ENCODE measurements around the gene GLUD1. TPM values are rescaled to one million over a fixed set of nuclear protein-coding genes. Genes with fewer than 3 reads are reported as not detected.
"Not testable (repeated sequence)": the region's sequence is repeated elsewhere in the genome, so short reads cannot be mapped to it uniquely, and the experiment has no call there.

GLUD1 gene
- total RNA-seq (2014; rRNA removed) (67.9 and 75.9 TPM in 2 replicates), Bru-seq, nascent RNA (percentile 84 among the genes with signal in this experiment), BruChase-seq, experiment 1, labeled RNA remaining after a 6-hour chase (percentile 77 among the genes with signal in this experiment), BruChase-seq, experiment 2, labeled RNA remaining after a 2-hour chase (percentile 76 among the genes with signal in this experiment)
- long read RNA-seq, transcript GLUD1-201 (13 exons, 3,039 nt) = major isoform, 132 of 164 reads
- long read RNA-seq, partial matches to known transcripts = 24 of 164 reads
- long read RNA-seq, other reads (novel, unspliced or antisense) = 8 of 164 reads

- H3K36me3 ChIP-seq (ENCODE audit: low read depth, low read length) = 0 out of 2 replicates have a peak, but pooled peaks cover 2% of the 10 kb centered on the region
- peaks cover 8% of the 10 kb centered on the region for H4K20me1 ChIP-seq (ENCODE audit: low read length)
- DNase-seq (peak; percentile 84), ATAC-seq (peak; percentile 59)
- H3K27ac ChIP-seq (ENCODE audit: low read length) = peak within 1 kb of the TSS; percentile 84
- no TSS peak for BruUV-seq (replicated peaks)
- POLR2A ChIA-PET (ENCODE audit: unreplicated experiment) = no interaction called here
- no peaks in the 10 kb centered on the region for H3K9me3 ChIP-seq (ENCODE audit: low read length)
- H3F3A ChIP-seq (ENCODE audit: low read length, unreplicated experiment) = peaks cover 7% of the 10 kb centered on the region
- no peaks in the 10 kb centered on the region for H3K9me2 ChIP-seq (replicated peaks; ENCODE audit: low read length)
- peak within 1 kb of the TSS; percentile 89 for H3K9ac ChIP-seq (ENCODE audit: low read length)
- peaks cover 88% of the 10 kb centered on the region for H3K79me2 ChIP-seq (ENCODE audit: low read length)
- H3K4me1 ChIP-seq (ENCODE audit: insufficient read depth, low read length) = peaks cover 36% of the 10 kb centered on the region
- peak within 1 kb of the TSS; percentile 98 for H3K4me2 ChIP-seq (ENCODE audit: low read length)
- H2AFZ ChIP-seq (ENCODE audit: low read length) = peak within 1 kb of the TSS; percentile 57
- CTCF ChIA-PET = interaction anchor here (0.5 to 0.6 kb wide), 2 partner anchors 34 to 155 kb away, joined by 4 to 7 read pairs; no protein-coding TSS in a partner anchor
- H3K4me3 ChIP-seq (ENCODE audit: low read length) = peak within 1 kb of the TSS; percentile 90
- intact Hi-C loops (cut with micrococcal nuclease) = loop anchor here (5.0 kb wide), 1 partner anchor 87 kb away; no protein-coding TSS in a partner anchor
- no peaks in the 10 kb centered on the region for H3K27me3 ChIP-seq (ENCODE audit: low read length)
- no peak for TF ChIP-seq EZH2 (IDR thresholded peaks at IDR 0.05; ENCODE audit: low read length, unreplicated experiment)
- TF ChIP-seq EZH2phosphoT487 (IDR thresholded peaks at IDR 0.05; ENCODE audit: borderline replicate concordance, low read length) = no peak
- no peak for TF ChIP-seq CTCF (conservative IDR thresholded peaks at IDR 0.05; ENCODE audit: low read depth, low read length)
These were observed at the start of gene GLUD1, which contains the start of gene SHLD2 for GRCh38 chr10:87094373-87095235. Gene GLUD1, minus strand, starts transcription at chr10:87094843. Its CDS starts 74 bp downstream, at chr10:87094769. Gene SHLD2, plus strand, starts transcription at chr10:87095206. Its CDS starts 56,149 bp downstream, at chr10:87151355.

- H3K4me2 ChIP-seq (ENCODE audit: low read length); H3K9me2 ChIP-seq (replicated peaks; ENCODE audit: low read length); H3K27me3 ChIP-seq (ENCODE audit: low read length); H3K4me1 ChIP-seq (ENCODE audit: insufficient read depth, low read length); H3K36me3 ChIP-seq (ENCODE audit: low read depth, low read length); ATAC-seq; H2AFZ ChIP-seq (ENCODE audit: low read length); H3K4me3 ChIP-seq (ENCODE audit: low read length); H4K20me1 ChIP-seq (ENCODE audit: low read length); H3F3A ChIP-seq (ENCODE audit: low read length, unreplicated experiment); BruUV-seq (replicated peaks); intact Hi-C loops (cut with micrococcal nuclease); DNase-seq; H3K27ac ChIP-seq (ENCODE audit: low read length); CTCF ChIA-PET; H3K9ac ChIP-seq (ENCODE audit: low read length); H3K9me3 ChIP-seq (ENCODE audit: low read length); H3K79me2 ChIP-seq (ENCODE audit: low read length); POLR2A ChIA-PET (ENCODE audit: unreplicated experiment): not testable (repeated sequence)
These were observed 48.4 kb upstream of the GLUD1 start for GRCh38 chr10:87143109-87143418.

- H3K9ac ChIP-seq (ENCODE audit: low read length); H3F3A ChIP-seq (ENCODE audit: low read length, unreplicated experiment); H4K20me1 ChIP-seq (ENCODE audit: low read length); POLR2A ChIA-PET (ENCODE audit: unreplicated experiment); H3K9me2 ChIP-seq (replicated peaks; ENCODE audit: low read length); CTCF ChIA-PET; H3K79me2 ChIP-seq (ENCODE audit: low read length); intact Hi-C loops (cut with micrococcal nuclease); H3K4me1 ChIP-seq (ENCODE audit: insufficient read depth, low read length); H2AFZ ChIP-seq (ENCODE audit: low read length); H3K36me3 ChIP-seq (ENCODE audit: low read depth, low read length); H3K4me3 ChIP-seq (ENCODE audit: low read length); H3K9me3 ChIP-seq (ENCODE audit: low read length); BruUV-seq (replicated peaks); H3K27me3 ChIP-seq (ENCODE audit: low read length): not testable (repeated sequence)
- 0 out of 2 replicates have a peak overlapping the region, but pooled peaks have one; percentile 37 for H3K27ac ChIP-seq (ENCODE audit: low read length)
- peak overlapping the region; percentile 46 for H3K4me2 ChIP-seq (ENCODE audit: low read length)
- ATAC-seq (peak; percentile 83), DNase-seq (peak; percentile 66)
These were observed 47.8 kb upstream of the GLUD1 start for GRCh38 chr10:87142230-87143108.

GRCh38 chr10:87137478-87137877, 42.8 kb upstream of the GLUD1 start:
- H3K79me2 ChIP-seq (ENCODE audit: low read length); H3K9me3 ChIP-seq (ENCODE audit: low read length); H3K9me2 ChIP-seq (replicated peaks; ENCODE audit: low read length); CTCF ChIA-PET; H3K27me3 ChIP-seq (ENCODE audit: low read length); H3K4me1 ChIP-seq (ENCODE audit: insufficient read depth, low read length); ATAC-seq; POLR2A ChIA-PET (ENCODE audit: unreplicated experiment); DNase-seq; H3K4me2 ChIP-seq (ENCODE audit: low read length); H3K36me3 ChIP-seq (ENCODE audit: low read depth, low read length); H4K20me1 ChIP-seq (ENCODE audit: low read length); H3K27ac ChIP-seq (ENCODE audit: low read length); H3K9ac ChIP-seq (ENCODE audit: low read length); H2AFZ ChIP-seq (ENCODE audit: low read length); BruUV-seq (replicated peaks); intact Hi-C loops (cut with micrococcal nuclease); H3F3A ChIP-seq (ENCODE audit: low read length, unreplicated experiment); H3K4me3 ChIP-seq (ENCODE audit: low read length): not testable (repeated sequence)

- H3K36me3 ChIP-seq (ENCODE audit: low read depth, low read length); H3F3A ChIP-seq (ENCODE audit: low read length, unreplicated experiment); H3K4me1 ChIP-seq (ENCODE audit: insufficient read depth, low read length); DNase-seq; H3K27ac ChIP-seq (ENCODE audit: low read length); ATAC-seq; H4K20me1 ChIP-seq (ENCODE audit: low read length); POLR2A ChIA-PET (ENCODE audit: unreplicated experiment); BruUV-seq (replicated peaks); H3K79me2 ChIP-seq (ENCODE audit: low read length); H2AFZ ChIP-seq (ENCODE audit: low read length); H3K4me2 ChIP-seq (ENCODE audit: low read length); H3K9ac ChIP-seq (ENCODE audit: low read length); intact Hi-C loops (cut with micrococcal nuclease); CTCF ChIA-PET; H3K9me2 ChIP-seq (replicated peaks; ENCODE audit: low read length); H3K4me3 ChIP-seq (ENCODE audit: low read length); H3K9me3 ChIP-seq (ENCODE audit: low read length); H3K27me3 ChIP-seq (ENCODE audit: low read length): not testable (repeated sequence)
These were observed 39.8 kb upstream of the GLUD1 start for GRCh38 chr10:87134440-87134839.
